H1 (cell line): ENCODE data around the gene ENPP1. TPM values are rescaled to one million over a fixed set of nuclear protein-coding genes. Genes with fewer than 3 reads are reported as not detected.

Source experiments
- E2F6 ChIP-seq: IDR thresholded peaks from 2 replicates; pipeline ENCODE4 v1.6.1; 2012; ENCODE audit warnings: inconsistent platforms
- JUND ChIP-seq: IDR thresholded peaks from 2 replicates; pipeline ENCODE4 v1.6.1; 2011; ENCODE audit warnings: mild to moderate bottlenecking, improper control_type of control experiment, low read length
- MAFK ChIP-seq: IDR thresholded peaks from 2 replicates; pipeline ENCODE4 v1.6.1; 2012; ENCODE audit warnings: low read depth, mild to moderate bottlenecking, improper control_type of control experiment, low read length
- PHF8 ChIP-seq: fragments of 200-600 bp; sonication (generic); conservative IDR thresholded peaks from 2 replicates; pipeline ENCODE4 v1.7.1; 2012; ENCODE audit warnings: low read depth, mild to moderate bottlenecking, inconsistent platforms, low read length, moderate library complexity
- RXRA ChIP-seq: IDR thresholded peaks from 2 replicates; pipeline ENCODE4 v1.6.1; 2011; ENCODE audit warnings: low read depth, mild to moderate bottlenecking, low read length, moderate library complexity; ENCODE audit not compliant: insufficient read depth
- SRF ChIP-seq: IDR thresholded peaks from 2 replicates; pipeline ENCODE4 v1.6.1; 2011; ENCODE audit warnings: mild to moderate bottlenecking, low read depth, low read length, moderate library complexity
- polyA plus RNA-seq, 7 experiments: library from polyadenylated mRNA; depleted of rRNA in 3 of 7; stranded (reverse) in 5 of 7; unstranded in 2 of 7; fragments of >200 nt in 5 of 7; fragments of 200-250 nt in 2 of 7; gene quantifications; 1 replicate in 5 of 7; 2 replicates in 1 of 7; 4 replicates in 1 of 7; pipeline versions ENCODE4 v1.2.1 to v1.2.3, GENCODE V29; 2011 to 2013; ENCODE audit warnings: missing spikeins in 2 of 7, mixed read lengths in 2 of 7
- total RNA-seq: library from RNA; stranded (reverse); fragmentation: NEBNext Ultra II Directional; extraction: Animal tissue kit (Norgen Biotek cat#: 25700); gene quantifications from 2 replicates; pipeline ENCODE4 v1.2.1, GENCODE V29; 2021

The ENPP1 gene
- total and polyA plus RNA-seq, 2 of the 8 experiments (the other 6 are each of a cell fraction or from before 2014, with no cell fraction given): 10.1 to 39.1 TPM

GRCh38 chr6:131819572-131820124 lies 11.8 kb downstream of the ENPP1 start (continued):
- TF ChIP-seq RXRA (no peak), SRF (no peak), MAFK (no peak), PHF8 (no peak), E2F6 (no peak), JUND (no peak)
